ENCODE measurements around the gene S100PBP. TPM values are rescaled to one million over a fixed set of nuclear protein-coding genes. Genes with fewer than 3 reads are reported as not detected.

S100PBP gene
- total and polyA plus RNA-seq, 2 of the 13 experiments (the other 11 are each of a cell fraction or from before 2014, with no cell fraction given), result 20.4 to 26.1 TPM

GRCh38 chr1:32886004-32886827 lies 68.8 kb downstream of the S100PBP start, which contains the start of gene HPCA (continued):
- TF ChIP-seq ZGPAT (CRISPR knock-in tag; IDR thresholded peaks at IDR 0.05), result peak; percentile 95
- peak; percentile 97 for TF ChIP-seq ZNF33B (CRISPR knock-in tag; IDR thresholded peaks at IDR 0.05)
- peak; percentile 51; the same call in 1 of the 2 replicates for TF ChIP-seq CENPBD1 (CRISPR knock-in tag; IDR thresholded peaks at IDR 0.05; ENCODE audit: borderline replicate concordance, low read depth)
- no peak for TF ChIP-seq ZNF713 (CRISPR knock-in tag; IDR thresholded peaks at IDR 0.05)
- peak; percentile 85 for TF ChIP-seq MEIS1 (CRISPR knock-in tag; IDR thresholded peaks at IDR 0.05; ENCODE audit: borderline replicate concordance)
- peak; percentile 64; the same call in 1 of the 2 replicates for TF ChIP-seq DMTF1 (CRISPR knock-in tag; IDR thresholded peaks at IDR 0.05)
- TF ChIP-seq PLRG1 (conservative IDR thresholded peaks at IDR 0.05), result no peak
- peak; percentile 74 for TF ChIP-seq KMT2A (CRISPR knock-in tag; IDR thresholded peaks at IDR 0.05)
- TF ChIP-seq NR3C1 (CRISPR knock-in tag; IDR thresholded peaks at IDR 0.05), result no peak
- peak; percentile 49 for TF ChIP-seq CEBPG (CRISPR knock-in tag; IDR thresholded peaks at IDR 0.05)
- peak; percentile 84; the same call in 1 of the 2 replicates for TF ChIP-seq SMYD3 (CRISPR knock-in tag; IDR thresholded peaks at IDR 0.05)
- TF ChIP-seq ZNF614 (CRISPR knock-in tag; IDR thresholded peaks at IDR 0.05; ENCODE audit: borderline replicate concordance), result peak; percentile 86; the same call in 1 of the 2 replicates
- TF ChIP-seq TBX2 (CRISPR knock-in tag; IDR thresholded peaks at IDR 0.05; ENCODE audit: borderline replicate concordance), result peak; percentile 94
- 0 out of 2 replicates have a peak, but pooled peaks have one; percentile 60 for TF ChIP-seq ZC3H4 (CRISPR knock-in tag; IDR thresholded peaks at IDR 0.05; ENCODE audit: borderline replicate concordance)
- TF ChIP-seq DRAP1 (CRISPR knock-in tag; IDR thresholded peaks at IDR 0.05), result peak; percentile 70
- TF ChIP-seq ZNF883 (CRISPR knock-in tag; IDR thresholded peaks at IDR 0.05; ENCODE audit: not compliant biosample characterization), result peak; percentile 98
- peak; percentile 98 for TF ChIP-seq ARHGAP35 (CRISPR knock-in tag; IDR thresholded peaks at IDR 0.05; ENCODE audit: borderline replicate concordance)
- peak; percentile 90 for TF ChIP-seq PATZ1 (CRISPR knock-in tag; IDR thresholded peaks at IDR 0.05)
- no peak for TF ChIP-seq HNRNPUL1 (IDR thresholded peaks at IDR 0.05; ENCODE audit: low read depth, low read length)
- peak; percentile 97 for TF ChIP-seq ZNF256 (CRISPR knock-in tag; conservative IDR thresholded peaks at IDR 0.05)
- TF ChIP-seq IKZF4 (CRISPR knock-in tag; IDR thresholded peaks at IDR 0.05; ENCODE audit: borderline replicate concordance, low read depth, not compliant biosample characterization), result peak; percentile 99
- TF ChIP-seq ARID2 (CRISPR knock-in tag; IDR thresholded peaks at IDR 0.05; ENCODE audit: borderline replicate concordance), result peak; percentile 96
- TF ChIP-seq ZNF260 (CRISPR knock-in tag; IDR thresholded peaks at IDR 0.05; ENCODE audit: borderline replicate concordance, low read depth), result no peak
